Stimulated activated CD4-positive, alpha-beta T cell treated with anti-CD3 and anti-CD28 coated beads, Interleukin-2, amount 100 ng/mL, for 48 hours (primary cell): Measurements from ENCODE around the gene ASTN2.

ENCODE experiments used
- DNase-seq, 2 donors: peaks; one replicate each; pipeline ENCODE4 v3.0.0-alpha.2; 2020

ASTN2 gene

DNA sequence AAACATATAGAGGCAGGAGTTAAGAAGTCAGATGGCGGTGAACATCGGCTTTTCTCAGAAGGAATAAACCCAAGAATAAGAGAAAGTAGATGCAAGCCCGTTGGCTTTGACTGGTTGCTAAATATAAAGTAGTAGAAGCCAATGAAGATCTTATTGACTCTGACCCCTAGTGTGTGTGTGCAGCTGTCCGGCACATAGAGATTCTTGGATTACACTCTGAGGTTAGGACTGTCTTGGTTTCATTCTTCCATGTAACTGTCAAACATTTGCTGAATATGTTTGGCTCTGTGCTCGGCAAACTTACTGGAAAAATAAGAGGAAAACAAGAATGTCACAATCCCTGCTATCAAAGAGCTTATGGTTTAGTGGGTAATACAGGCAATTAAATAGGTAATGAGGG is 54.9 kb downstream of the ASTN2 start:
- no peak for DNase-seq

GRCh38 chr9:117355542-117355941 is 59.3 kb downstream of the ASTN2 start:
- no peak for DNase-seq

DNA sequence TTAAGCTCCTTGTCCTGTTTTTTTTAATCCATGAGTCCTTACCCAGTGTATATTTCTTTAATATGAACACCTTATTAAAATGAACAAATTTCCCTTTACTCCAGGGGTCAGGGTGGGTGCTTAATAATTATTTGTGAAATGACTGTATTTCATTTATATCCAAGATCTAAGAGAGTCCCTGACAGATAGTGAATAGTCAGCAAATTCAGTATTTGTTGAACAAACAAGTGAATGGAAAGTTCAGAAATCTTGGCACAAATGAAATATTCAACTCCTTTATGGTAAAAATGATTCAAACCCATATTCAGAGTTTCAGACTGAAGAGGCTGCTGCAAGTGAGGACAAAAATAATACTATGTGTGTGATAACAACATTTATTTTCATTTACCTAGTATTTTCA is 59.9 kb downstream of the ASTN2 start:
- no peak for DNase-seq

DNA sequence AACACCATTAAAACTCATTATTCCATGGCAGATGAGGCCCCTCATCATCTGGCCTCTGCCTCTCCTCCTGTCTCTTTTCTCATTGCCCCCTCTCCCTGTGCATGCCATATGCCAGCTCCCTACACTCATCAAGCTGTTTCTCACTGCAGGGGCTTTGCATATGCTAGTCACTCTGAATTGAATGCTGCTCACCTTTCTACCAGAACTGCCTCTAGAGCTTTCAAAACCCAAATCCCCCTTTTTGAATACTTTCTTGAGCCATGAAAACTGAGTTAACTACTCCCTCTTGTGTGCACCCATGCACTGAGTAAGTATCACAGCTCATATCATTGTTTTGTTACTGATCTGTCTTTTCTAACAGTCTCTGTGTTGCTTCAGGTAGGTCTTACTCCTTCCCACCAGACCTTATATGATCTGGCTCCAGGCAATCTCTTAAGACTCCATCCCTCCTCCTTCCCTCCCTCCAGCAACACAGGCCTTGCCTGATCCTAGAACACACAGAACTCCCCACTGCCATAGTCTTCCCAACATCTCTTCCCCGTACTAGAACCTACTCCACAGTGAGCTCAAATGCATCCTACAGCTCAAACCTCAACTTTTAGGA is 60.5 kb downstream of the ASTN2 start:
- DNase-seq, result no peak

GRCh38 chr9:117344892-117345660 is 69.8 kb downstream of the ASTN2 start:
- DNase-seq, result no peak

DNA sequence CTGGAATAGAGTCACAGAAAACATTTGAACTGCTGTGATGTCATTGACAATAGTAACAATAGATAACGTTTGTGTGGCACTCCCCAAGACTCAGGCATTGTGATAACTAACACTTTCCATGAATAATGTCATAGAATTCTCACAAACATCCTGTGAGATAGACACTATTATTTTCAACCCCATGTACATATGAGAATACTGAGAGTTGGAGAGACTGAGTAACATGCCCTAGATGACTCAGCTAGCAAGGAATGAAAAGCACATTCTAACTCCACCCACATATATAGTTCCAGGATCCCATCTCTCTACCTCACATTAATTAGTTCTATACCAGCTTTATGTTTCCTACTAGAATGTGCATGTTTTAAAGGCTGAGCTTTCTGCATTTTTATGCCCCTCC is 71.4 kb downstream of the ASTN2 start:
- DNase-seq, result no peak

GRCh38 chr9:117341151-117341550 is 73.7 kb downstream of the ASTN2 start:
- DNase-seq, result no peak

DNA sequence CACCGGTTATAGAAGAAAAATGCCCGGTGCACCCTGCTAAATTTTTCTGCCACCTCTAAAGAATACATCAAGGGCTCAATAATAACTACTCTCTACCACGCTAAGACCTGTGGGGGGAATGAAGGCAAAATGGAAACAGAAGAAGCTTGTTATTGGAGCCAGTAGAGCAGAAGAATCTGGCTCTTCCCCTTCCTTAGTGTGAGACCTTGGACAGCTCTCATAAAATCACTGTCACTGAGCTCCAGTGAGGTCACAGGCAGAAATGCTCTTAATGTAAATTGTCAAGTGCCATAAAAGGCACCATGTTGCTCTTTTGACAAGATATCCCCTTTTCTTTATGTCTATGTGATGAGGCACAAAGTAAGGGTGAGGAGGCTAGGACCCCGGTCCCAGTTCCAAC is 74.4 kb downstream of the ASTN2 start:
- no peak for DNase-seq

DNA sequence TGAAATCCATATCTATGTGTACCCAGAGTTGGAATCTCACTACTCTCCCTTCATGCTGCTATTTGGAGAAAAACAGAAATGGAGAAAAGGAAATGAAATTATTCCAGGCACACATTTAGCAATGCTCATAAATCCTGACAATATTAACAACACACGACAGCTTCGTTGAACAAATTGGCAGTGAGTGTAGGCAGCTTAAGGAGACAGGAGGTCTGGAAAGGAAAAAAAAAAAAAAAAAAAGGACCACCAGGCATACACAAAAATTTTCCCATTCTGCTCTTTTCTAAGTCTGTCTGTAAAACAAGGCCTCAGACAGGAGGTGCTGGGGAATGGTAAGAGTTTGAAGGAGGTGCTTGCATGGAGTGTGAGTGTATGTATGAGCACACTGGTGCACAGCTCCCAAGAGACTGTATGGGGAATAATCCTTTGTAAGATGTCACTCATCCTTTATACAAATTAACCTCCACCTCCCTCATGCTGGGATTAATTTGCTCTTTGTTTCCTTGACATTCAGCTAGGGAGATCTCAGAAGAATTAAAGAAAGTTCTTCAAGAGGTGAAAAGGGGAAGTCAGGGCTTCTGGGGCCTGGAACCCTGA is 78.9 kb downstream of the ASTN2 start:
- no peak for DNase-seq

DNA sequence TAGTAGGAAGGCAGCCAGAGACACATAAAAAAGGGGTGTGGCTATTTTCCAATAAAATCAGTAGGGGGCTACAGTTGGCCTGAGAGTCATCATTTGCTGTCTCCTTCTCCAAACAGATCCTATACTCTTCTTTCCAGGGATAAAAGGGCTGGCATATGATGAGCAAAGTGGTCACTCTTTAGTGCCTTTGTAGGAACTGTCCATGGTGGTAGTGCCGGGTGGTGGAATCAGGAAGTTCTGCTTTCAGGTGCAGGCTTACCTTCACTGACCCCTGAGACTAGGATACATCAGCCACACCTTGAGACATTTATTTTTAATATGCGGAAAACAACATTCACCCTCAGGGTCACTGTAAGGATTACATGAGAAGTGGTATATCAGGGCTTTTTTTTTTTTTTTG is 80.8 kb downstream of the ASTN2 start:
- no peak for DNase-seq

DNA sequence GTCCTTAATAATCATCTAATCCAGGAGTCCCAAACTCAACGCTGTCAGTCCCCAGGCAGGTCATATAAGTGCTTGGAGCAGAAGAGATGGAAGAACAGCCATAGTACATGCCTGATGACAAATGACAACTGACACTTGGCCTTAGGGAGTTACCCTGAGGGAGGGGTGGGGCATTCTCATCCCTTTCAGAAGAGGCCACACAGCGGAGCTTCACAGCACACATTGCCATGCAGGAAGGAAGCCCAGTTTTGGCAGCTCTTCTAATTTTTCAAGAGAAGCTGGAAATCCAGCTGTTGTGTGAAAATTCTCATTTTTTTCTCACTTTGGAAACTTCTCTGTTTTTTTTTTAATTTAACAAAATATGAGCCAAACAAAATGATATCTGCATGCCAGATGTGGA is 89.0 kb downstream of the ASTN2 start:
- DNase-seq, result no peak

GRCh38 chr9:117325110-117325731 is 89.6 kb downstream of the ASTN2 start:
- no peak for DNase-seq

DNA sequence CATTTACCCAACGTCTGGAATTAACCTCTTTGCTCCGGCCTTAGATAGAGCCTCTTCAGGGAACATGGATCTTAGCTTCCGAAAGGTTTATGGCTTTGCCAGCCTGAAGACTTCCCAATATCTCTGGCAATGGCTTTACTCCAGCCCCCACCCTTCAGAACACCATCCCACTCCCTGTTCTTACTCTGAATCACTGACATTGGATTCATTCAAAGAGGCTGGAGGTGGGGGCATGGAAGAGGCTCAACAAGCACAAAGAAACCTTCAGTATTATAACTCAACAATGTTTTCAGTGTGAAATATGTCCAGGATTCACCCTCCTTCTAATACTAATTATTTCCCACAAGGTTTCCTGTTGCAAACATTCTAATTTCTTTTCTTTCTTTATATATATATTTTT is 91.5 kb downstream of the ASTN2 start:
- DNase-seq, result no peak

- no peak for DNase-seq
Observed at GRCh38 chr9:117317192-117317591, 97.7 kb downstream of the ASTN2 start.

- no peak for DNase-seq
Observed at GRCh38 chr9:117315236-117315635, 99.6 kb downstream of the ASTN2 start.

DNA sequence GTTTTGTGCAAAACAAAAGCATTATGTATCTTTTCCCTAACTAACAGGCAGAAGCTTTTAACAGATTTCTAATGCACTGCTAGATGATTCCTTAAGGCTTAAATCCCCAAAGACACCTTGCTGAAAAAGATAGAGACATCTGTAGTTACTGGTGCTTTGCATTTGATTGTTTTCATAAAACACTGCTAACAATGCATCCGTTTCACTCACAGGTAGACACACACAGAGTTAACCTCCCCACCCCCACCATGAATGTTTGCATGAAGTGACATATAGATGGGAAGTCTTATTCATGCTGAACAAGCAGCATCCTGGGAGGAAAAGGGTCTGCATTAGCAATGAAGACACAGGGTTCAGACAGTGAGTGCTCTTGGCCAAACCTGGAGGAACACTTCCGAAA is 100.9 kb downstream of the ASTN2 start:
- DNase-seq, result no peak

GRCh38 chr9:117307701-117308100 is 107.2 kb downstream of the ASTN2 start:
- no peak for DNase-seq

GRCh38 chr9:117306032-117306431 is 108.8 kb downstream of the ASTN2 start:
- no peak for DNase-seq

- DNase-seq, result no peak
Observed at GRCh38 chr9:117305454-117305853, 109.4 kb downstream of the ASTN2 start.

- DNase-seq, result no peak
Observed at GRCh38 chr9:117304549-117304948, 110.3 kb downstream of the ASTN2 start.

DNA sequence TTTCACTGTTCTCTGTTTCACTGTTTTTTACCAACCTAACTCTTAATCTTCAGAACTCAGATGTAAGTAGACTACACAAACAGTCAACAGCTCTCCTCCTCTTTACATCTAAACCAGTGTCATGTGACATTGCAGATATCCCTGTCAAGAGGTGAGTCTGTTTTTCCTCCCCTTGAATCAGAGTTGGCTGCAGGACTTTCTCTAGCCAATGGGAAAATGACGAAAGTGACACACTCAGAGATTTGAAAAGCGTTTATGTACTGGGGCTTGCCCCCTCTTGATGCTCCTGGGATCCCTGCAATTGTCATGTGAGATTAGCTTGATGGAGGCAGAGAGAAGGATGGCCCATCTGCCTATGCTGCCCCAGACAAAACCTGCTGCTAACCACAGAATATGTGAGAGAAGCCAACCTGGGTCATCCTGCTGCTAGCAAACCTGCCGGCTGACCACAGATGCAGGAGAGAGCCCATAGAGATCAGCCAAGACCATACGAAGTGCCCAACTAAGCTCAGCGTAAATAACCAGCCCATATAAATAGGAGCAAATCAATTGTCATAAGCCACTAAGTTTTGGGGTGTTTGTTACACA is 111.1 kb downstream of the ASTN2 start:
- no peak for DNase-seq

GRCh38 chr9:117302487-117302886 is 112.4 kb downstream of the ASTN2 start:
- DNase-seq, result no peak

- DNase-seq, result no peak
Observed at GRCh38 chr9:117300371-117301110, 114.3 kb downstream of the ASTN2 start.
